SK-N-MC (cell line): ENCODE data around the gene AIFM1.

Experiments
- EZH2 ChIP-seq: fragments of 200-600 bp; sonication (generic); IDR thresholded peaks from one replicate; pipeline ENCODE4 v1.6.1; 2017; ENCODE audit warnings: antibody characterized with exemption
- FOXP2 ChIP-seq: optimal IDR thresholded peaks from 2 replicates; pipeline ENCODE3; 2011; ENCODE audit warnings: mild to moderate bottlenecking, moderate library complexity; ENCODE audit not compliant: insufficient read depth; ENCODE audit errors: extremely low read length, control extremely low read depth
- POLR2AphosphoS5 ChIP-seq: IDR thresholded peaks from 2 replicates; pipeline ENCODE4 v1.6.1; 2012; ENCODE audit warnings: mild to moderate bottlenecking, low read depth, low read length, borderline replicate concordance

- TF ChIP-seq EZH2 (no peak), POLR2AphosphoS5 (no peak), FOXP2 (no peak)
Observed at GRCh38 chrX:130145123-130145522, 20.5 kb downstream of the AIFM1 start.
